HUDEP-2 (cell line): ENCODE measurements around the gene TBC1D19.

Experiments
- DNase-seq, 76 experiments: peaks; one replicate each; lab custom pipeline; 2025; ENCODE audit not compliant: unreplicated experiment in 76 of 76; lab: John Stamatoyannopoulos, UW

TBC1D19 gene

GRCh38 chr4:26772096-26772873 lies 188.4 kb downstream of the TBC1D19 start:
- DNase-seq, result no peak

- no peak for DNase-seq
These were observed 195.3 kb downstream of the TBC1D19 start for GRCh38 chr4:26779224-26779623.

- peak in 12 of 76 experiments; percentile 4 to 36 (median 10) for DNase-seq
These were observed 195.8 kb downstream of the TBC1D19 start for GRCh38 chr4:26779674-26780073.

GRCh38 chr4:26780539-26780938 lies 196.7 kb downstream of the TBC1D19 start:
- DNase-seq, result no peak

GRCh38 chr4:26782168-26782829 lies 198.4 kb downstream of the TBC1D19 start:
- peak in 72 of 76 experiments; percentile 13 to 84 (median 60) for DNase-seq

GRCh38 chr4:26782830-26783202 lies 198.9 kb downstream of the TBC1D19 start:
- DNase-seq, result peak in 5 of 76 experiments; percentile 1 to 28 (median 6)

- DNase-seq, result peak in 64 of 76 experiments; percentile 2 to 70 (median 31)
These were observed 200.5 kb downstream of the TBC1D19 start for GRCh38 chr4:26784207-26784865.

GRCh38 chr4:26785312-26785711 lies 201.4 kb downstream of the TBC1D19 start:
- no peak for DNase-seq

GRCh38 chr4:26785810-26786209 lies 201.9 kb downstream of the TBC1D19 start:
- no peak for DNase-seq

- no peak for DNase-seq
These were observed 203.0 kb downstream of the TBC1D19 start for GRCh38 chr4:26786916-26787315.

GRCh38 chr4:26787461-26788340 lies 203.8 kb downstream of the TBC1D19 start:
- peak in 6 of 76 experiments; percentile 3 to 33 (median 15) for DNase-seq

- DNase-seq, result no peak
These were observed 204.5 kb downstream of the TBC1D19 start for GRCh38 chr4:26788341-26788733.

- no peak for DNase-seq
These were observed 205.3 kb downstream of the TBC1D19 start for GRCh38 chr4:26789208-26789607.

- no peak for DNase-seq
These were observed 207.5 kb downstream of the TBC1D19 start for GRCh38 chr4:26791346-26791745.

GRCh38 chr4:26792639-26793038 lies 208.8 kb downstream of the TBC1D19 start:
- DNase-seq, result no peak

- DNase-seq, result no peak
These were observed 209.9 kb downstream of the TBC1D19 start for GRCh38 chr4:26793735-26794134.

- no peak for DNase-seq
These were observed 212.2 kb downstream of the TBC1D19 start for GRCh38 chr4:26796081-26796480.

GRCh38 chr4:26802790-26803189 lies 218.9 kb downstream of the TBC1D19 start:
- DNase-seq, result no peak

GRCh38 chr4:26803211-26803861 lies 219.5 kb downstream of the TBC1D19 start:
- no peak for DNase-seq

GRCh38 chr4:26804451-26804850 lies 220.6 kb downstream of the TBC1D19 start:
- DNase-seq, result no peak
